Esophagus muscularis mucosa (tissue), 4 donors: ENCODE data around the gene CREB3L2.

Experiments used
- EP300 ChIP-seq: sonication (generic); formaldehyde crosslinking; IDR thresholded peaks from one replicate; pipeline ENCODE4 v1.6.1; 2017; ENCODE audit warnings: antibody characterized with exemption
- POLR2A ChIP-seq: fragments of 450-650 bp; IDR thresholded peaks from one replicate; pipeline ENCODE4 v1.6.1; 2017; ENCODE audit warnings: antibody characterized with exemption, moderate library complexity, mild to moderate bottlenecking, low read depth
- POLR2AphosphoS5 ChIP-seq, 2 donors: sonication (generic); formaldehyde crosslinking; IDR thresholded peaks; one replicate each; pipeline ENCODE4 v1.6.1; 2017; ENCODE audit warnings: antibody characterized with exemption in 2 of 2
- TF ChIP-seq, protein P1 (sequence below), 3 experiments: fragments of 200-600 bp in 2 of 3; fragments of 450-650 bp in 1 of 3; sonication (generic) in 2 of 3; IDR thresholded peaks; one replicate each; pipeline ENCODE4 v1.5.1; 2017 to 2019; ENCODE audit warnings: antibody characterized with exemption in 3 of 3, mild to moderate bottlenecking in 2 of 3, moderate library complexity in 1 of 3

GRCh38 chr7:137975221-137975620, 26.7 kb downstream of the CREB3L2 start:
- no peak for TF ChIP-seq POLR2A
- TF ChIP-seq, protein P1, sequence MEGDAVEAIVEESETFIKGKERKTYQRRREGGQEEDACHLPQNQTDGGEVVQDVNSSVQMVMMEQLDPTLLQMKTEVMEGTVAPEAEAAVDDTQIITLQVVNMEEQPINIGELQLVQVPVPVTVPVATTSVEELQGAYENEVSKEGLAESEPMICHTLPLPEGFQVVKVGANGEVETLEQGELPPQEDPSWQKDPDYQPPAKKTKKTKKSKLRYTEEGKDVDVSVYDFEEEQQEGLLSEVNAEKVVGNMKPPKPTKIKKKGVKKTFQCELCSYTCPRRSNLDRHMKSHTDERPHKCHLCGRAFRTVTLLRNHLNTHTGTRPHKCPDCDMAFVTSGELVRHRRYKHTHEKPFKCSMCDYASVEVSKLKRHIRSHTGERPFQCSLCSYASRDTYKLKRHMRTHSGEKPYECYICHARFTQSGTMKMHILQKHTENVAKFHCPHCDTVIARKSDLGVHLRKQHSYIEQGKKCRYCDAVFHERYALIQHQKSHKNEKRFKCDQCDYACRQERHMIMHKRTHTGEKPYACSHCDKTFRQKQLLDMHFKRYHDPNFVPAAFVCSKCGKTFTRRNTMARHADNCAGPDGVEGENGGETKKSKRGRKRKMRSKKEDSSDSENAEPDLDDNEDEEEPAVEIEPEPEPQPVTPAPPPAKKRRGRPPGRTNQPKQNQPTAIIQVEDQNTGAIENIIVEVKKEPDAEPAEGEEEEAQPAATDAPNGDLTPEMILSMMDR (IDR thresholded peaks at IDR 0.05) = no peak
- no peak for TF ChIP-seq EP300
- peak; percentile 21 to 28 for TF ChIP-seq POLR2AphosphoS5 (IDR thresholded peaks at IDR 0.05)
